NT2/D1 (cell line): ENCODE results near the gene PSME2.

ENCODE experiments used
- DNase-seq: peaks from one replicate; pipeline ENCODE4 v3.0.0-alpha.2; 2011; ENCODE audit warnings: low read depth, low spot score
- H3K27me3 ChIP-seq: 2 replicates; pipeline ENCODE4 v1.6.0; 2011; ENCODE audit warnings: mild to moderate bottlenecking; ENCODE audit not compliant: insufficient read length, insufficient read depth
- H3K36me3 ChIP-seq: 2 replicates; pipeline ENCODE4 v1.6.1; 2011; ENCODE audit warnings: mild to moderate bottlenecking, low read length, mixed read lengths; ENCODE audit not compliant: insufficient read depth, insufficient read length
- H3K4me1 ChIP-seq: 2 replicates; pipeline ENCODE4 v1.5.1; 2011; ENCODE audit not compliant: insufficient read depth, insufficient read length
- H3K4me3 ChIP-seq: 2 replicates; pipeline ENCODE4 v1.5.1; 2011; ENCODE audit warnings: low read depth; ENCODE audit not compliant: insufficient read length
- H3K9ac ChIP-seq: 2 replicates; pipeline ENCODE4 v1.6.0; 2011; ENCODE audit warnings: low read depth; ENCODE audit not compliant: insufficient read length
- H3K9me3 ChIP-seq: 2 replicates; pipeline ENCODE4 v1.5.1; 2011; ENCODE audit warnings: mild to moderate bottlenecking, low read length; ENCODE audit not compliant: insufficient read depth
- SUZ12 ChIP-seq: IDR thresholded peaks from 2 replicates; pipeline ENCODE4 v1.6.1; 2011; ENCODE audit not compliant: insufficient read length, insufficient read depth; ENCODE audit errors: extremely low read depth
- YY1 ChIP-seq: IDR thresholded peaks from 2 replicates; pipeline ENCODE4 v1.6.1; 2011; ENCODE audit not compliant: insufficient read length, insufficient read depth
- ZNF274 ChIP-seq: IDR thresholded peaks from 2 replicates; pipeline ENCODE4 v1.6.1; 2011; ENCODE audit warnings: mild to moderate bottlenecking, low read depth, low read length

Gene PSME2

GRCh38 chr14:24103451-24103850, 43.0 kb downstream of the PSME2 start:
- Histone ChIP-seq H3K9ac (no peak overlapping the region), H3K4me3 (no peak overlapping the region), H3K9me3 (no peaks in the 10 kb centered on the region; the same call in 1 of the 2 replicates), H3K27me3 (no peaks in the 10 kb centered on the region), H3K4me1 (no peaks in the 10 kb centered on the region), H3K36me3 (peaks cover 49% of the 10 kb centered on the region)
- no peak for DNase-seq
- TF ChIP-seq ZNF274: no peak
- TF ChIP-seq YY1: no peak
- TF ChIP-seq SUZ12: no peak

GRCh38 chr14:24102357-24103048, 43.9 kb downstream of the PSME2 start:
- Histone ChIP-seq H3K4me3 (no peak overlapping the region), H3K36me3 (peaks cover 55% of the 10 kb centered on the region), H3K27me3 (no peaks in the 10 kb centered on the region), H3K9ac (no peak overlapping the region), H3K4me1 (no peaks in the 10 kb centered on the region), H3K9me3 (no peaks in the 10 kb centered on the region; the same call in 1 of the 2 replicates)
- DNase-seq: no peak
- TF ChIP-seq YY1 (no peak), SUZ12 (no peak), ZNF274 (no peak)

- Histone ChIP-seq H3K36me3 (peaks cover 63% of the 10 kb centered on the region), H3K4me3 (no peak overlapping the region), H3K4me1 (no peaks in the 10 kb centered on the region), H3K27me3 (no peaks in the 10 kb centered on the region), H3K9me3 (no peaks in the 10 kb centered on the region; the same call in 1 of the 2 replicates), H3K9ac (no peak overlapping the region)
- no peak for DNase-seq
- no peak for TF ChIP-seq YY1
- no peak for TF ChIP-seq ZNF274
- TF ChIP-seq SUZ12: no peak
Observed at GRCh38 chr14:24100982-24101494, 45.4 kb downstream of the PSME2 start.

- Histone ChIP-seq H3K9me3 (no peaks in the 10 kb centered on the region; the same call in 1 of the 2 replicates), H3K36me3 (peaks cover 63% of the 10 kb centered on the region), H3K4me1 (peaks cover 2% of the 10 kb centered on the region), H3K27me3 (no peaks in the 10 kb centered on the region), H3K4me3 (no peak overlapping the region), H3K9ac (no peak overlapping the region)
- TF ChIP-seq ZNF274 (no peak), SUZ12 (no peak), YY1 (no peak)
- no peak for DNase-seq
Observed at GRCh38 chr14:24100197-24100981, 46.0 kb downstream of the PSME2 start.

- Histone ChIP-seq H3K27me3 (no peaks in the 10 kb centered on the region), H3K4me3 (no peak overlapping the region), H3K4me1 (peaks cover 2% of the 10 kb centered on the region), H3K36me3 (peaks cover 61% of the 10 kb centered on the region), H3K9me3 (no peaks in the 10 kb centered on the region; the same call in 1 of the 2 replicates), H3K9ac (no peak overlapping the region)
- TF ChIP-seq YY1 (no peak), ZNF274 (no peak), SUZ12 (no peak)
- DNase-seq: no peak
Observed at GRCh38 chr14:24098927-24099813, 47.2 kb downstream of the PSME2 start.

- Histone ChIP-seq H3K9me3 (no peaks in the 10 kb centered on the region), H3K9ac (no peak overlapping the region), H3K4me3 (no peak overlapping the region), H3K36me3 (peaks cover 53% of the 10 kb centered on the region), H3K27me3 (no peaks in the 10 kb centered on the region), H3K4me1 (peaks cover 5% of the 10 kb centered on the region)
- no peak for DNase-seq
- no peak for TF ChIP-seq YY1
- no peak for TF ChIP-seq SUZ12
- no peak for TF ChIP-seq ZNF274
Observed at GRCh38 chr14:24098229-24098926, 48.0 kb downstream of the PSME2 start.
